ENCODE data around the gene LSM14A. TPM values are rescaled to one million over a fixed set of nuclear protein-coding genes. Genes with fewer than 3 reads are reported as not detected.

The LSM14A gene
- total RNA-seq, 1 donor from 2014 or later: 65.4 TPM

GRCh38 chr19:34176581-34176980, 4.3 kb downstream of the LSM14A start:
- TF ChIP-seq CTCF (IDR thresholded peaks at IDR 0.05; ENCODE audit: borderline replicate concordance): no peak
- no peaks in the 10 kb centered on the region for H3K9me3 ChIP-seq (replicated peaks)

GRCh38 chr19:34178274-34178610, 5.9 kb downstream of the LSM14A start:
- no peak for DNase-seq
- TF ChIP-seq CTCF (IDR thresholded peaks at IDR 0.05; ENCODE audit: borderline replicate concordance): no peak
- H3K9me3 ChIP-seq (replicated peaks): no peaks in the 10 kb centered on the region
- no peak overlapping the region for H3K27ac ChIP-seq (replicated peaks)
- no peaks in the 10 kb centered on the region for H3K27me3 ChIP-seq (ENCODE audit: low read depth)
- H3K4me3 ChIP-seq: peak overlapping the region; percentile 97
- H3K4me1 ChIP-seq: peaks cover 99% of the 10 kb centered on the region
- H3K36me3 ChIP-seq: peaks cover 3% of the 10 kb centered on the region
- intact Hi-C loops (cut with micrococcal nuclease): no loop called here

More at GRCh38 chr19:34176581-34176980, 4.3 kb downstream of the LSM14A start:
- Histone ChIP-seq H3K4me3 (peak overlapping the region; percentile 97), H3K27me3 (ENCODE audit: low read depth) (no peaks in the 10 kb centered on the region), H3K27ac (replicated peaks) (no peak overlapping the region), H3K4me1 (peaks cover 97% of the 10 kb centered on the region), H3K36me3 (peaks cover 3% of the 10 kb centered on the region)
- DNase-seq: no peak
- intact Hi-C loops (cut with micrococcal nuclease): no loop called here

- DNase-seq: no peak
- no peak overlapping the region for H3K27ac ChIP-seq (replicated peaks)
- TF ChIP-seq CTCF (IDR thresholded peaks at IDR 0.05; ENCODE audit: borderline replicate concordance): no peak
- peaks cover 3% of the 10 kb centered on the region for H3K36me3 ChIP-seq
- H3K4me1 ChIP-seq: peaks cover 99% of the 10 kb centered on the region
- H3K27me3 ChIP-seq (ENCODE audit: low read depth): no peaks in the 10 kb centered on the region
- H3K9me3 ChIP-seq (replicated peaks): no peaks in the 10 kb centered on the region
- intact Hi-C loops (cut with micrococcal nuclease): no loop called here
- H3K4me3 ChIP-seq: no peak overlapping the region
Observed at GRCh38 chr19:34179066-34179465, 6.8 kb downstream of the LSM14A start.

GRCh38 chr19:34180273-34180672, 8.0 kb downstream of the LSM14A start:
- H3K4me3 ChIP-seq: no peak overlapping the region
- no peak for TF ChIP-seq CTCF (IDR thresholded peaks at IDR 0.05; ENCODE audit: borderline replicate concordance)
- intact Hi-C loops (cut with micrococcal nuclease): no loop called here
- H3K9me3 ChIP-seq (replicated peaks): no peaks in the 10 kb centered on the region
- H3K27ac ChIP-seq (replicated peaks): no peak overlapping the region
- H3K4me1 ChIP-seq: peaks cover 99% of the 10 kb centered on the region
- no peaks in the 10 kb centered on the region for H3K27me3 ChIP-seq (ENCODE audit: low read depth)
- DNase-seq: no peak
- H3K36me3 ChIP-seq: peaks cover 3% of the 10 kb centered on the region

GRCh38 chr19:34180709-34181108, 8.4 kb downstream of the LSM14A start:
- no peak overlapping the region for H3K4me3 ChIP-seq
- H3K36me3 ChIP-seq: peaks cover 3% of the 10 kb centered on the region
- TF ChIP-seq CTCF (IDR thresholded peaks at IDR 0.05; ENCODE audit: borderline replicate concordance): no peak
- DNase-seq: no peak
- H3K27me3 ChIP-seq (ENCODE audit: low read depth): no peaks in the 10 kb centered on the region
- no peaks in the 10 kb centered on the region for H3K9me3 ChIP-seq (replicated peaks)
- H3K4me1 ChIP-seq: peaks cover 99% of the 10 kb centered on the region
- intact Hi-C loops (cut with micrococcal nuclease): no loop called here
- no peak overlapping the region for H3K27ac ChIP-seq (replicated peaks)

Measured in left ventricle myocardium inferior (tissue), 1 donor.